Measurements from ENCODE around the gene TRAF1. TPM values are rescaled to one million over a fixed set of nuclear protein-coding genes. Genes with fewer than 3 reads are reported as not detected.

TRAF1 gene
- total and polyA plus RNA-seq, 7 donors: 0.46 to 10.0 (median 4.6) TPM

GRCh38 chr9:120875954-120876841 is 50.4 kb downstream of the TRAF1 start:
- peak in 1 of 2 donors; percentile 24 for TF ChIP-seq POLR2A (IDR thresholded peaks at IDR 0.05)
- no peak for TF ChIP-seq EP300 (IDR thresholded peaks at IDR 0.05)
- peak; percentile 60 to 76 (median 74) for TF ChIP-seq POLR2AphosphoS5 (IDR thresholded peaks at IDR 0.05)
- TF ChIP-seq CTCF (IDR thresholded peaks at IDR 0.05): peak in 1 of 4 experiments; percentile 13
- Histone ChIP-seq H3K27ac (peak overlapping the region; percentile 94 to 99 (median 96)), H3K36me3 (peaks cover 0 to 23% (median 0%) of the 10 kb centered on the region in 4 donors), H3K9me3 (no peaks in the 10 kb centered on the region), H3K27me3 (no peaks in the 10 kb centered on the region), H3K4me1 (peaks cover 0 to 16% (median 14%) of the 10 kb centered on the region in 4 donors), H3K4me3 (peak overlapping the region; percentile 73 to 86 (median 80))
- intact Hi-C loops (cut with DNase I): loop anchor here (2.0 to 10.0 kb wide), 3 partner anchors 53 to 199 kb away; partner anchors contain the start of gene CNTRL
- DNase-seq: peak; percentile 94
- 1 to 2% methylated on average over 65 of the region's 65 CpGs for WGBS, 2 donors

- Histone ChIP-seq H3K27ac (peak overlapping the region; percentile 94 to 99 (median 96)), H3K9me3 (no peaks in the 10 kb centered on the region), H3K4me3 (peak overlapping the region in 3 of 4 donors; percentile 73 to 86 (median 80)), H3K27me3 (no peaks in the 10 kb centered on the region), H3K36me3 (peaks cover 0 to 23% (median 0%) of the 10 kb centered on the region in 4 donors), H3K4me1 (peaks cover 0 to 16% (median 14%) of the 10 kb centered on the region in 4 donors)
- TF ChIP-seq POLR2A (IDR thresholded peaks at IDR 0.05) (no peak), EP300 (IDR thresholded peaks at IDR 0.05) (no peak), POLR2AphosphoS5 (IDR thresholded peaks at IDR 0.05) (no peak), CTCF (IDR thresholded peaks at IDR 0.05) (peak in 1 of 4 experiments; percentile 9)
- DNase-seq: no peak
- WGBS, 2 donors: 50 to 58% methylated on average over 7 of the region's 7 CpGs
- intact Hi-C loops (cut with DNase I): loop anchor here (10.0 kb wide), 1 partner anchor 199 kb away; the partner anchor contains the start of gene CNTRL
These were observed 51.0 kb downstream of the TRAF1 start for GRCh38 chr9:120875643-120875953.

GRCh38 chr9:120875195-120875565 is 51.4 kb downstream of the TRAF1 start:
- intact Hi-C loops (cut with DNase I): loop anchor here (10.0 kb wide), 1 partner anchor 200 kb away; the partner anchor contains the start of gene CNTRL
- DNase-seq: no peak
- WGBS, 2 donors: 77 to 78% methylated on average over 4 of the region's 4 CpGs

More at GRCh38 chr9:120875195-120875565, 51.4 kb downstream of the TRAF1 start:
- H3K9me3 ChIP-seq: no peaks in the 10 kb centered on the region
- no peak overlapping the region for H3K4me3 ChIP-seq
- H3K36me3 ChIP-seq: peaks cover 0 to 23% (median 0%) of the 10 kb centered on the region in 4 donors
- TF ChIP-seq POLR2AphosphoS5 (IDR thresholded peaks at IDR 0.05) (no peak), EP300 (IDR thresholded peaks at IDR 0.05) (no peak), POLR2A (IDR thresholded peaks at IDR 0.05) (no peak), CTCF (IDR thresholded peaks at IDR 0.05) (no peak)
- H3K27me3 ChIP-seq: no peaks in the 10 kb centered on the region
- peak overlapping the region; percentile 94 to 99 (median 96) for H3K27ac ChIP-seq
- peaks cover 0 to 16% (median 14%) of the 10 kb centered on the region in 4 donors for H3K4me1 ChIP-seq
